ENCODE measurements around the gene NPEPPS. TPM values are rescaled to one million over a fixed set of nuclear protein-coding genes. Genes with fewer than 3 reads are reported as not detected.
"Not testable (repeated sequence)": the region's sequence is repeated elsewhere in the genome, so short reads cannot be mapped to it uniquely, and the experiment has no call there.

NPEPPS gene
- total RNA-seq, 1 experiment from 2014 or later, result 137 TPM

DNA sequence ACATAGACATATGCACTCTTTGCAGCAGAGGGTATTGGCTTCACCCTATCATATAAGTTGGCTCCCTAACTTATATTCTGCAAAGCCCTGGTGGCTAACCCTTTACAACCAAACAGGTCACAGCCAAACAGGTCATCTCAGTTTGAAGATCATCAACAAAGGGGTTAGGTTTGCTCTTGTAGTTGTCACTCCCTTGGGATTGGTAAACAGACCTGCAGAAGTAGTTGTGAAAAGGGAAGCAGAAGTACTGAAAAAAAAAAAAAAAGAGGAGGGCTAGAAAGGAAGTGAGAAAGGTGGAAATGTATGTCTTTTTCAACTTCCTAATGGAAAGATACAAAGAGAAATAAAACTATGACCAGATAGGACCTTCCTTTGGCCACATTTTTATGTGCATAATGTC is 8.6 kb upstream of the NPEPPS start:
- H3K4me3 ChIP-seq (ENCODE audit: low read depth in 2 of 2, low read length in 2 of 2); H3K9me3 ChIP-seq (ENCODE audit: control insufficient read depth, insufficient read depth, low read depth, low read length); in situ Hi-C loops (cut with HindIII; ENCODE audit: low pct_unique_long_range_greater_than_20kb, low sequenced_read_pairs); DNase-seq (ENCODE audit: low read depth, low spot score); H3K27me3 ChIP-seq (ENCODE audit: control insufficient read depth, insufficient read depth, low read length); H3K27ac ChIP-seq (ENCODE audit: low read length); intact Hi-C loops (cut with micrococcal nuclease; ENCODE audit: unreplicated experiment); POLR2A ChIA-PET; H3K4me1 ChIP-seq (ENCODE audit: control insufficient read depth, insufficient read depth, low read length); CTCF ChIA-PET; BruUV-seq (replicated peaks); ATAC-seq; H3K36me3 ChIP-seq (ENCODE audit: control insufficient read depth, insufficient read depth, low read length): not testable (repeated sequence)

DNA sequence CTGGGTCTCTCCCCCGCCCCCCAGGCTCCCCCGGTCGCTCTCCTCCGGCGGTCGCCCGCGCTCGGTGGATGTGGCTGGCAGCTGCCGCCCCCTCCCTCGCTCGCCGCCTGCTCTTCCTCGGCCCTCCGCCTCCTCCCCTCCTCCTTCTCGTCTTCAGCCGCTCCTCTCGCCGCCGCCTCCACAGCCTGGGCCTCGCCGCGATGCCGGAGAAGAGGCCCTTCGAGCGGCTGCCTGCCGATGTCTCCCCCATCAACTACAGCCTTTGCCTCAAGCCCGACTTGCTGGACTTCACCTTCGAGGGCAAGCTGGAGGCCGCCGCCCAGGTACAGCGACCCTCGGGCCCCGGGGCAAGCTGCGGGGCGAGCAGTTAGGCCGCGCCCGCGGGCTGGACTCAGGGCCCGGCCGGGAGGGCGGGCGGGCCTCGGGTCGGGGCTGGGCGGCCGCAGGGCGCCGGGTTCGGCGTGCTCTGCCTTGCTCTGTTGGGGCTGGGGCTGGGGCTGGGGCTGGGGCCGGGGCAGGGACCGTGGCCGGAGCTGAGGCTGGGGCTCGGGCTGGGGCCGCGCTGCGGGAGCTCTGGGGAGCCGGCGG is 419 bp downstream of the NPEPPS start:
- peak overlapping the region; percentile 62 to 73 for H3K4me3 ChIP-seq (ENCODE audit: low read depth in 2 of 2, low read length in 2 of 2)
- in situ Hi-C loops (cut with HindIII; ENCODE audit: low pct_unique_long_range_greater_than_20kb, low sequenced_read_pairs); H3K36me3 ChIP-seq (ENCODE audit: control insufficient read depth, insufficient read depth, low read length); CTCF ChIA-PET; H3K27me3 ChIP-seq (ENCODE audit: control insufficient read depth, insufficient read depth, low read length); H3K27ac ChIP-seq (ENCODE audit: low read length); DNase-seq (ENCODE audit: low read depth, low spot score); H3K9me3 ChIP-seq (ENCODE audit: control insufficient read depth, insufficient read depth, low read depth, low read length); BruUV-seq (replicated peaks); intact Hi-C loops (cut with micrococcal nuclease; ENCODE audit: unreplicated experiment); H3K4me1 ChIP-seq (ENCODE audit: control insufficient read depth, insufficient read depth, low read length): not testable (repeated sequence)
- POLR2A ChIA-PET, result interaction anchor here (0.6 kb wide), 1 partner anchor 118 kb away, joined by 3 read pairs; no protein-coding TSS in a partner anchor
- ATAC-seq, result peak; percentile 67

DNA sequence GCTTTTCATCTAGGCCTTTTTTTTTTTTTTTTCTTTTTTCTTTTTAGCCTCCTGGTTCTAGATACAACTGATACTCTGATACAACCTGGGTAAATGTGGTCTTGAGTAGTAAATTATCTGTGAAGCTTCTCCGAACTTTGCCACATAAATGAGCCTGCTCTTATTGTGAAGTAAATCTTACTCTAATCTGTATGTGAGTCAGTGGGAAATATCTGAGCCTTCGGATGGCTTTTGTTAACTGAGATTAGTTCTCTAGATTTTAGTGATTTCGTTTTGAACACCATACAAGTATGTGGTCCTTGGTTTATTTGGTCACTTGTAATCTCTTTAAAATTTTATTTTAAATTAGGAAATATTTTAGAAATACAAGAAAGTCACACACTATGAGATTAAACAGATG is 8.2 kb downstream of the NPEPPS start:
- CTCF ChIA-PET; H3K27ac ChIP-seq (ENCODE audit: low read length); H3K4me3 ChIP-seq (ENCODE audit: low read depth in 2 of 2, low read length in 2 of 2); H3K36me3 ChIP-seq (ENCODE audit: control insufficient read depth, insufficient read depth, low read length); intact Hi-C loops (cut with micrococcal nuclease; ENCODE audit: unreplicated experiment); H3K9me3 ChIP-seq (ENCODE audit: control insufficient read depth, insufficient read depth, low read depth, low read length); in situ Hi-C loops (cut with HindIII; ENCODE audit: low pct_unique_long_range_greater_than_20kb, low sequenced_read_pairs); ATAC-seq; DNase-seq (ENCODE audit: low read depth, low spot score); H3K4me1 ChIP-seq (ENCODE audit: control insufficient read depth, insufficient read depth, low read length); H3K27me3 ChIP-seq (ENCODE audit: control insufficient read depth, insufficient read depth, low read length): not testable (repeated sequence)
- TSS peak; percentile 52 for BruUV-seq (replicated peaks)
- POLR2A ChIA-PET, result interaction anchor here (0.6 kb wide), 1 partner anchor 1071 kb away, joined by 5 read pairs; no protein-coding TSS in a partner anchor

DNA sequence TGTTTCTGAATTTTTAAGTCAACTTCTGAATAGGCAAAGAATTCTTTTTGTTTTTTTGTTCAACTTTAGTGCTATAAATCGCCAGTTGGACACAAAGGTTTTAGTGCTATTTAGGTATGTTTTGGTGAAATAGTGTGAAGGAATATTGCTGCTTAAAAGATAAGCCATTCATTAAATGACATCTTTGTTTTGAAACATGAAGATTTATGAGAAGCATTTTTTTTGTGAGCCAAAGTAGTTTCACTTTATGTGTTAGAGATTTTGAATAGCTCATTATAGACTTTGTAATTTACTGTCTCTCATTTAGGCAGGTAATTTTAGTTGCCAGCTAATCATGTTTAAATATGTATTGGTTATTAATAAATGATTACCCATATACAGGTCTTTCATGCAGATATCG is 10.8 kb downstream of the NPEPPS start:
- ATAC-seq; H3K27ac ChIP-seq (ENCODE audit: low read length); CTCF ChIA-PET; intact Hi-C loops (cut with micrococcal nuclease; ENCODE audit: unreplicated experiment); DNase-seq (ENCODE audit: low read depth, low spot score); POLR2A ChIA-PET; in situ Hi-C loops (cut with HindIII; ENCODE audit: low pct_unique_long_range_greater_than_20kb, low sequenced_read_pairs); H3K9me3 ChIP-seq (ENCODE audit: control insufficient read depth, insufficient read depth, low read depth, low read length); H3K4me3 ChIP-seq (ENCODE audit: low read depth in 2 of 2, low read length in 2 of 2); H3K36me3 ChIP-seq (ENCODE audit: control insufficient read depth, insufficient read depth, low read length); BruUV-seq (replicated peaks); H3K27me3 ChIP-seq (ENCODE audit: control insufficient read depth, insufficient read depth, low read length); H3K4me1 ChIP-seq (ENCODE audit: control insufficient read depth, insufficient read depth, low read length): not testable (repeated sequence)

DNA sequence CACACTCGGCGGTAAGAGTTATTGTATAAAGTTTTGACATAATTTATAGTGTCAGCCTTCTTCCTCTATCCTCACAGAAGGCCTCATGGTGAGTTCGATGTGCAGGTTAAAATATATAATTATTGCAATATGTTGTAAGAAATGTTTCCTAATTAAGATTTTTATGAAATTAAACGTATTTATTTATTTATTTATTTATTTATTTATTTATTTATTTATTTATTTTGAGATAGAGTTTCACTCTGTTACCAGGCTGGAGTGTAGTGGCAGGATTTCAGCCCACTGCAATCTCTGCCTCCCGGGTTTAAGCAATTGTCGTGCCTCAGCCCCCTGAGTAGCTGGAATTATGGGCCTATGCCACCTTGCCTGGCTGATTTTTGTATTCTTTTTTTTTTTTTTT is 13.4 kb downstream of the NPEPPS start:
- CTCF ChIA-PET, result interaction anchor here (0.6 kb wide), 1 partner anchor 44 kb away, joined by 6 read pairs; no protein-coding TSS in a partner anchor

DNA sequence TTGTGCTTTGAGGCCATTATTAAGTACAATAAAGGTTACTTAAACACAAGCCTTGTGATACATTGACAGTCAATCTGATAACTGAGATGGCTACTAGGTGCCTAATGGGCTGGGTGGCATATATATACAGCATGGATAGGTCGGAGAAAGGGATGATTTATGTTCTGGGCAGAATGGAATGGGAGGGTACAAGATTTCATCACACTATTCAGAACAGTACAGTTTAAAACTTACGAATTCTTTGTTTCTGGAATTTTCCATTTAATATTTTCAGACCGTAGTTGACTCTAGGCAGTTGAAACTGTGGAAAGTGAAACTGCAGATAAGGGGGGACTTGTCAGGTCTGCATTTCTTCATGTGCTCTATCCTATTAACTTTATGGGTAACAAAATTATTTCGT is 23.8 kb downstream of the NPEPPS start:
- DNase-seq (ENCODE audit: low read depth, low spot score); in situ Hi-C loops (cut with HindIII; ENCODE audit: low pct_unique_long_range_greater_than_20kb, low sequenced_read_pairs); H3K27me3 ChIP-seq (ENCODE audit: control insufficient read depth, insufficient read depth, low read length); H3K9me3 ChIP-seq (ENCODE audit: control insufficient read depth, insufficient read depth, low read depth, low read length); CTCF ChIA-PET; H3K4me1 ChIP-seq (ENCODE audit: control insufficient read depth, insufficient read depth, low read length); H3K36me3 ChIP-seq (ENCODE audit: control insufficient read depth, insufficient read depth, low read length); intact Hi-C loops (cut with micrococcal nuclease; ENCODE audit: unreplicated experiment); BruUV-seq (replicated peaks); POLR2A ChIA-PET; ATAC-seq; H3K4me3 ChIP-seq (ENCODE audit: low read depth in 2 of 2, low read length in 2 of 2); H3K27ac ChIP-seq (ENCODE audit: low read length): not testable (repeated sequence)

More for the DNA sequence above, 13.4 kb downstream of the NPEPPS start:
- H3K36me3 ChIP-seq (ENCODE audit: control insufficient read depth, insufficient read depth, low read length); DNase-seq (ENCODE audit: low read depth, low spot score); H3K27me3 ChIP-seq (ENCODE audit: control insufficient read depth, insufficient read depth, low read length); ATAC-seq; intact Hi-C loops (cut with micrococcal nuclease; ENCODE audit: unreplicated experiment); H3K4me1 ChIP-seq (ENCODE audit: control insufficient read depth, insufficient read depth, low read length); H3K4me3 ChIP-seq (ENCODE audit: low read depth in 2 of 2, low read length in 2 of 2); POLR2A ChIA-PET; H3K27ac ChIP-seq (ENCODE audit: low read length); in situ Hi-C loops (cut with HindIII; ENCODE audit: low pct_unique_long_range_greater_than_20kb, low sequenced_read_pairs); H3K9me3 ChIP-seq (ENCODE audit: control insufficient read depth, insufficient read depth, low read depth, low read length); BruUV-seq (replicated peaks): not testable (repeated sequence)

DNA sequence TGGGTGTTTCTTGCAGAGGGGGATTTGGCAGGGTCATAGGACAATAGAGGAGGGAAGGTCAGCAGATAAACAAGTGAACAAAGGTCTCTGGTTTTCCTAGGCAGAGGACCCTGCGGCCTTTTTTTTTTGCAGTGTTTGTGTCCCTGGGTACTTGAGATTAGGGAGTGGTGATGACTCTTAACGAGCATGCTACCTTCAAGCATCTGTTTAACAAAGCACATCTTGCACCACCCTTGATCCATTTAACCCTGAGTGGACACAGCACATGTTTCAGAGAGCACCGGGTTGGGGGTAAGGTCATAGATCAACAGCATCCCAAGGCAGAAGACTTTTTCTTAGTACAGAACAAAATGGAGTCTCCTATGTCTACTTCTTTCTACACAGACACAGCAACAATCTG is 25.2 kb downstream of the NPEPPS start:
- in situ Hi-C loops (cut with HindIII; ENCODE audit: low pct_unique_long_range_greater_than_20kb, low sequenced_read_pairs); DNase-seq (ENCODE audit: low read depth, low spot score); CTCF ChIA-PET; H3K4me1 ChIP-seq (ENCODE audit: control insufficient read depth, insufficient read depth, low read length); intact Hi-C loops (cut with micrococcal nuclease; ENCODE audit: unreplicated experiment); H3K27me3 ChIP-seq (ENCODE audit: control insufficient read depth, insufficient read depth, low read length); H3K36me3 ChIP-seq (ENCODE audit: control insufficient read depth, insufficient read depth, low read length); H3K27ac ChIP-seq (ENCODE audit: low read length); H3K9me3 ChIP-seq (ENCODE audit: control insufficient read depth, insufficient read depth, low read depth, low read length); H3K4me3 ChIP-seq (ENCODE audit: low read depth in 2 of 2, low read length in 2 of 2); ATAC-seq: not testable (repeated sequence)
- POLR2A ChIA-PET, result interaction anchor here (0.7 kb wide), 1 partner anchor 667 kb away, joined by 17 read pairs; no protein-coding TSS in a partner anchor
- TSS peak; percentile 51 for BruUV-seq (replicated peaks)

Measured in Panc1 (cell line).